Mucosa of stomach (tissue), 1 donor: ENCODE measurements around the gene LRRIQ3.

Source experiments
- H3K27me3 ChIP-seq: one replicate; pipeline ENCODE4 v1.7.0; 2013; ENCODE audit warnings: mild to moderate bottlenecking, low read length; ENCODE audit not compliant: control insufficient read depth, insufficient read depth
- H3K36me3 ChIP-seq: one replicate; pipeline ENCODE4 v1.7.0; 2013; ENCODE audit warnings: low read length; ENCODE audit not compliant: control insufficient read depth, insufficient read depth
- H3K4me1 ChIP-seq: one replicate; pipeline ENCODE4 v1.7.0; 2013; ENCODE audit warnings: mild to moderate bottlenecking, low read length; ENCODE audit not compliant: control insufficient read depth, insufficient read depth
- H3K4me3 ChIP-seq: one replicate; pipeline ENCODE4 v1.7.0; 2013; ENCODE audit warnings: low read length
- H3K9ac ChIP-seq: one replicate; pipeline ENCODE4 v1.7.0; 2013; ENCODE audit warnings: mild to moderate bottlenecking, low read length, moderate library complexity
- H3K9me3 ChIP-seq: one replicate; pipeline ENCODE4 v1.7.0; 2013; ENCODE audit warnings: mild to moderate bottlenecking, low read length, moderate library complexity; ENCODE audit not compliant: control insufficient read depth
- donor health status: Pancreatic carcinoma.

Gene LRRIQ3

GRCh38 chr1:74197657-74198552 is at the start of gene LRRIQ3, which contains the start of gene FPGT:
TSS of gene LRRIQ3 (minus strand) at chr1:74198176. CDS start at chr1:74183684, 14,492 bp downstream.
TSS of gene FPGT (plus strand) at chr1:74198242. CDS start at chr1:74198279, 37 bp downstream.
- no peaks in the 10 kb centered on the region for H3K27me3 ChIP-seq
- no peaks in the 10 kb centered on the region for H3K9me3 ChIP-seq
- no peaks in the 10 kb centered on the region for H3K4me1 ChIP-seq
- H3K9ac ChIP-seq, result peak within 1 kb of the TSS; percentile 91
- peak within 1 kb of the TSS; percentile 89 for H3K4me3 ChIP-seq
- H3K36me3 ChIP-seq, result no peaks in the 10 kb centered on the region

- Histone ChIP-seq H3K9ac (no peak overlapping the region), H3K9me3 (no peaks in the 10 kb centered on the region), H3K4me3 (no peak overlapping the region), H3K36me3 (no peaks in the 10 kb centered on the region), H3K27me3 (no peaks in the 10 kb centered on the region), H3K4me1 (no peaks in the 10 kb centered on the region)
Observed at GRCh38 chr1:74246315-74246714, 48.3 kb upstream of the LRRIQ3 start.

GRCh38 chr1:74245168-74245772 is 47.3 kb upstream of the LRRIQ3 start:
- Histone ChIP-seq H3K4me1 (no peaks in the 10 kb centered on the region), H3K9me3 (no peaks in the 10 kb centered on the region), H3K4me3 (no peak overlapping the region), H3K36me3 (no peaks in the 10 kb centered on the region), H3K27me3 (no peaks in the 10 kb centered on the region), H3K9ac (no peak overlapping the region)

- Histone ChIP-seq H3K9me3 (no peaks in the 10 kb centered on the region), H3K4me1 (no peaks in the 10 kb centered on the region), H3K27me3 (no peaks in the 10 kb centered on the region), H3K9ac (no peak overlapping the region), H3K36me3 (no peaks in the 10 kb centered on the region), H3K4me3 (no peak overlapping the region)
Observed at GRCh38 chr1:74237787-74238186, 39.8 kb upstream of the LRRIQ3 start.

GRCh38 chr1:74237035-74237434 is 39.1 kb upstream of the LRRIQ3 start:
- H3K9me3 ChIP-seq, result no peaks in the 10 kb centered on the region
- no peak overlapping the region for H3K9ac ChIP-seq
- no peak overlapping the region for H3K4me3 ChIP-seq
- H3K27me3 ChIP-seq, result no peaks in the 10 kb centered on the region
- no peaks in the 10 kb centered on the region for H3K4me1 ChIP-seq
- no peaks in the 10 kb centered on the region for H3K36me3 ChIP-seq

GRCh38 chr1:74236440-74236839 is 38.5 kb upstream of the LRRIQ3 start:
- Histone ChIP-seq H3K4me1 (no peaks in the 10 kb centered on the region), H3K36me3 (no peaks in the 10 kb centered on the region), H3K9me3 (no peaks in the 10 kb centered on the region), H3K4me3 (no peak overlapping the region), H3K9ac (no peak overlapping the region), H3K27me3 (no peaks in the 10 kb centered on the region)

GRCh38 chr1:74235153-74235552 is 37.2 kb upstream of the LRRIQ3 start, which contains the start of gene TNNI3K:
TSS of gene TNNI3K (plus strand) at chr1:74235387. CDS start at chr1:74235452, 65 bp downstream.
- Histone ChIP-seq H3K9me3 (no peaks in the 10 kb centered on the region), H3K27me3 (no peaks in the 10 kb centered on the region), H3K4me1 (no peaks in the 10 kb centered on the region), H3K9ac (no peak within 1 kb of the TSS), H3K4me3 (no peak within 1 kb of the TSS), H3K36me3 (no peaks in the 10 kb centered on the region)

- peaks cover 17% of the 10 kb centered on the region for H3K4me1 ChIP-seq
- no peak overlapping the region for H3K9ac ChIP-seq
- no peaks in the 10 kb centered on the region for H3K36me3 ChIP-seq
- no peaks in the 10 kb centered on the region for H3K9me3 ChIP-seq
- no peaks in the 10 kb centered on the region for H3K27me3 ChIP-seq
- H3K4me3 ChIP-seq, result no peak overlapping the region
Observed at GRCh38 chr1:74223453-74223852, 25.5 kb upstream of the LRRIQ3 start.

GRCh38 chr1:74222701-74223100 is 24.7 kb upstream of the LRRIQ3 start:
- Histone ChIP-seq H3K9me3 (no peaks in the 10 kb centered on the region), H3K27me3 (no peaks in the 10 kb centered on the region), H3K4me3 (no peak overlapping the region), H3K9ac (no peak overlapping the region), H3K36me3 (no peaks in the 10 kb centered on the region), H3K4me1 (peaks cover 17% of the 10 kb centered on the region)

GRCh38 chr1:74215229-74215628 is 17.3 kb upstream of the LRRIQ3 start:
- H3K4me3 ChIP-seq, result no peak overlapping the region
- H3K9ac ChIP-seq, result no peak overlapping the region
- no peaks in the 10 kb centered on the region for H3K36me3 ChIP-seq
- no peaks in the 10 kb centered on the region for H3K4me1 ChIP-seq
- no peaks in the 10 kb centered on the region for H3K27me3 ChIP-seq
- H3K9me3 ChIP-seq, result no peaks in the 10 kb centered on the region

- H3K4me3 ChIP-seq, result no peak overlapping the region
- no peaks in the 10 kb centered on the region for H3K4me1 ChIP-seq
- H3K9me3 ChIP-seq, result no peaks in the 10 kb centered on the region
- no peak overlapping the region for H3K9ac ChIP-seq
- H3K27me3 ChIP-seq, result no peaks in the 10 kb centered on the region
- H3K36me3 ChIP-seq, result no peaks in the 10 kb centered on the region
Observed at GRCh38 chr1:74205266-74205665, 7.3 kb upstream of the LRRIQ3 start.

- Histone ChIP-seq H3K4me1 (no peaks in the 10 kb centered on the region), H3K9me3 (no peaks in the 10 kb centered on the region), H3K9ac (no peak overlapping the region), H3K27me3 (no peaks in the 10 kb centered on the region), H3K36me3 (no peaks in the 10 kb centered on the region), H3K4me3 (no peak overlapping the region)
Observed at GRCh38 chr1:74199504-74199903, 1.5 kb upstream of the LRRIQ3 start.
